ENCODE measurements around the gene KRABD2.

GRCh38 chr17:8345052-8345690 is 31.3 kb downstream of the KRABD2 start:
- TF ChIP-seq CTCF (IDR thresholded peaks at IDR 0.05 in 2 of 3, conservative IDR thresholded peaks at IDR 0.05 in 1 of 3; ENCODE audit: borderline replicate concordance in 1 of 3, insufficient read depth in 1 of 3, low read depth in 2 of 3, low read length in 2 of 3) (no peak), CEBPB (IDR thresholded peaks at IDR 0.05; ENCODE audit: low read depth) (no peak), POLR2AphosphoS5 (IDR thresholded peaks at IDR 0.05; ENCODE audit: low read depth, low read length) (no peak), ELF1 (IDR thresholded peaks at IDR 0.05; ENCODE audit: borderline replicate concordance, low read depth) (no peak), ZFX (IDR thresholded peaks at IDR 0.05) (no peak), FOSL1 (IDR thresholded peaks at IDR 0.05; ENCODE audit: low read depth) (no peak), POLR2A (IDR thresholded peaks at IDR 0.05; ENCODE audit: borderline replicate concordance, extremely low read depth, insufficient read depth, insufficient read length) (no peak), YY1 (IDR thresholded peaks at IDR 0.05; ENCODE audit: extremely low read depth, insufficient replicate concordance, low read depth, low read length) (no peak)
